ENCODE measurements around the gene CCDC85B. TPM values are rescaled to one million over a fixed set of nuclear protein-coding genes. Genes with fewer than 3 reads are reported as not detected.

The CCDC85B gene
- total and polyA plus RNA-seq, 2 of the 8 experiments (the other 6 are each of a cell fraction or from before 2014, with no cell fraction given): 19.8 to 30.8 TPM

- H2BK120ac ChIP-seq (replicated peaks; ENCODE audit: low read depth, low read length): no peak overlapping the region
- H4K8ac ChIP-seq (ENCODE audit: extremely low read depth, insufficient read depth, low read length): no peak overlapping the region
- H3K27me3 ChIP-seq (replicated peaks in 1 of 4; ENCODE audit: control insufficient read depth in 3 of 4, extremely low read depth in 1 of 4, insufficient read depth in 3 of 4, low read length in 3 of 4): peaks cover 0 to 14% (median 8%) of the 10 kb centered on the region in 4 experiments; a peak in 6 of 7 replicates
- H2BK12ac ChIP-seq (ENCODE audit: low read depth, low read length): no peak overlapping the region
- peak overlapping the region; percentile 94 to 97 for H3K4me2 ChIP-seq (ENCODE audit: insufficient read depth in 1 of 2, low read depth in 2 of 2, low read length in 2 of 2)
- no peak overlapping the region for H3K18ac ChIP-seq (ENCODE audit: extremely low read depth, low read length)
- 0 out of 2 replicates have a peak overlapping the region, but pooled peaks have one; percentile 75 for H3K27ac ChIP-seq (ENCODE audit: low read depth, low read length)
- peaks cover 25% of the 10 kb centered on the region for H3K23me2 ChIP-seq (ENCODE audit: low read depth, low read length)
- WGBS, 2 experiments (ENCODE audit: extremely low coverage in 1 of 2, insufficient coverage in 1 of 2, insufficient read length in 1 of 2, insufficient replicate concordance in 2 of 2, low coverage in 1 of 2, low lambda C conversion rate in 2 of 2, missing lambda C conversion rate in 1 of 2): 86% methylated on average over 10 of the region's 14 CpGs; no CpG with 5 or more reads in 1 of the 2 experiments
- no peak overlapping the region for H3K56ac ChIP-seq (replicated peaks; ENCODE audit: insufficient read length, low read depth, low read length)
- no peak overlapping the region for H2AFZ ChIP-seq (ENCODE audit: low read length)
- H4K91ac ChIP-seq (replicated peaks; ENCODE audit: insufficient read length, low read length): no peak overlapping the region
- no peak for DNase-seq (ENCODE audit: low read depth in 1 of 2, low spot score in 2 of 2)
- no peaks in the 10 kb centered on the region for H3K9me3 ChIP-seq (ENCODE audit: insufficient read depth in 2 of 2, low read depth in 1 of 2, low read length in 1 of 2)
- peaks cover 0 to 4% of the 10 kb centered on the region in 2 experiments; a peak in 1 of 4 replicates for H3K79me2 ChIP-seq (ENCODE audit: control insufficient read depth in 1 of 2, insufficient read depth in 2 of 2, low read length in 2 of 2)
- POLR2A ChIA-PET (ENCODE audit: partially characterized antibody): interaction anchor here (0.6 to 39.7 kb wide), 8 partner anchors 16 to 175 kb away, joined by 3 to 1071 read pairs (median 4); partner anchors contain the start of genes CFL1, EFEMP2, KAT5 and MUS81
- H3K4me1 ChIP-seq (replicated peaks in 1 of 4; ENCODE audit: control insufficient read depth in 3 of 4, insufficient read depth in 4 of 4, low read length in 3 of 4): peaks cover 0 to 19% (median 11%) of the 10 kb centered on the region in 4 experiments; a peak in 5 of 7 replicates
- no peak overlapping the region for H3K14ac ChIP-seq (ENCODE audit: insufficient read length)
- H2BK20ac ChIP-seq (ENCODE audit: low read length): no peak overlapping the region
- no peak overlapping the region for H3K4ac ChIP-seq (replicated peaks; ENCODE audit: insufficient read length, low read depth, low read length)
- peaks cover 6 to 7% of the 10 kb centered on the region in 2 experiments for H4K20me1 ChIP-seq (replicated peaks in 1 of 2; ENCODE audit: control insufficient read depth in 1 of 2, insufficient read depth in 2 of 2, low read length in 2 of 2)
- peak overlapping the region; percentile 73 to 84 (median 79) for H3K4me3 ChIP-seq (ENCODE audit: extremely low read depth in 1 of 4, insufficient read depth in 2 of 4, low read depth in 3 of 4, low read length in 4 of 4)
- H4K5ac ChIP-seq (ENCODE audit: insufficient read length, low read depth, low read length): no peak overlapping the region
- FAIRE-seq: no peak
- peak overlapping the region in 2 of 4 experiments; percentile 58 to 69; a peak in 2 of 7 replicates for H3K9ac ChIP-seq (replicated peaks in 1 of 4; ENCODE audit: extremely low read depth in 1 of 4, low read depth in 3 of 4, low read length in 3 of 4)
- CTCF ChIA-PET (ENCODE audit: partially characterized antibody): interaction anchor here (0.6 to 19.6 kb wide), 34 partner anchors 10 to 224 kb away, joined by 3 to 283 read pairs (median 8); partner anchors contain the start of genes AP5B1, CFL1, CTSW and EFEMP2
- H2AK5ac ChIP-seq (ENCODE audit: low read depth, low read length): no peak overlapping the region
- H2BK5ac ChIP-seq (ENCODE audit: low read depth, low read length): 0 out of 2 replicates have a peak overlapping the region, but pooled peaks have one; percentile 87
- H3K23ac ChIP-seq (ENCODE audit: insufficient read length): no peak overlapping the region
- no peaks in the 10 kb centered on the region for H3K79me1 ChIP-seq (ENCODE audit: low read depth, low read length)
- H2BK15ac ChIP-seq (ENCODE audit: low read length): no peak overlapping the region
- peaks cover 8 to 22% (median 18%) of the 10 kb centered on the region in 4 experiments; a peak in 7 of 8 replicates for H3K36me3 ChIP-seq (ENCODE audit: control insufficient read depth in 2 of 4, insufficient read depth in 4 of 4, low read length in 3 of 4)
- TF ChIP-seq, protein P1, sequence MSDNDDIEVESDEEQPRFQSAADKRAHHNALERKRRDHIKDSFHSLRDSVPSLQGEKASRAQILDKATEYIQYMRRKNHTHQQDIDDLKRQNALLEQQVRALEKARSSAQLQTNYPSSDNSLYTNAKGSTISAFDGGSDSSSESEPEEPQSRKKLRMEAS (IDR thresholded peaks at IDR 0.05): no peak
- TF ChIP-seq CHD2 (IDR thresholded peaks at IDR 0.05; ENCODE audit: low read length) (no peak), JUN (IDR thresholded peaks at IDR 0.05; ENCODE audit: low read depth, low read length) (no peak), SAP30 (IDR thresholded peaks at IDR 0.05; ENCODE audit: insufficient read depth, insufficient replicate concordance, low read length) (no peak), SIX5 (IDR thresholded peaks at IDR 0.05; ENCODE audit: low read depth, low read length) (no peak), MAFK (IDR thresholded peaks at IDR 0.05; ENCODE audit: low read depth, low read length) (no peak), CREB1 (IDR thresholded peaks at IDR 0.05) (no peak), BCL11A (IDR thresholded peaks at IDR 0.05; ENCODE audit: low read depth in 2 of 2, low read length in 2 of 2) (no peak)
These were observed 3.4 kb upstream of the CCDC85B start for GRCh38 chr11:65886826-65887722.

Data from H1 (cell line).